SK-N-DZ (cell line): ENCODE data around the gene MCRS1.
A peak's percentile ranks its signal among the peaks of the same experiment; 100 is the strongest.
"Not testable (repeated sequence)": the region's sequence is repeated elsewhere in the genome, so short reads cannot be mapped to it uniquely, and the experiment has no call there.

Source experiments
- DNase-seq: peaks from one replicate; pipeline ENCODE4 v3.0.0-alpha.2; 2015; ENCODE audit warnings: low spot score

The MCRS1 gene

DNA sequence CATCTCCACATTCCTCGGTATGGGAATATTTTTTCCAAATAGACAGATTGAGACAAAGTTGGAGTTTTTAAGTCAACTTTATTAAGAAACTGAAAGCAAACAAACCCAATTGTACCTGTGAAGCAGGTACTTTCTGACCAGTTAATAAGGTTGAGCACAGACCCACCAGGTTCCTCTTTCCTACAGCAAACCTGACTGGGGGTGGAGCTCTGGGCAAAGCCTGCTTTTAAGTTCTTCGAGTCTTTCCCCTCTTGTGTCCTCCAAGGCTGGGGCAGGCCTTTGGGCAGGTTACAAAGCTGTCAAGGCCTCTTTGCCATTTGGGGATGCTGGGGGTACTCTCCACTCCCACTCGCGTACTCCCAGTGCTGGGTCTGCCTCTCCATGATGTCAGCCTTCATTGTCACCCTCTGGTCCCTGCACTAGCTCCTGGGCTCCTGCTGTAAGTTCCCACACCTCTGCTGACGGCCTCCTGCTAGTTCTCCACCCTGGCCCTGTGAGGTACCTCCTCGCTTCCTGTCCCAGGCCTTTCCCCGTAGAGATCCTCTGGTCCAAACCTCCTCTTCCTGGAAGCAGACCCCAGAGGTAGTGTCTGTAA, 25.9 kb downstream of the MCRS1 start:
- no peak for DNase-seq

DNA sequence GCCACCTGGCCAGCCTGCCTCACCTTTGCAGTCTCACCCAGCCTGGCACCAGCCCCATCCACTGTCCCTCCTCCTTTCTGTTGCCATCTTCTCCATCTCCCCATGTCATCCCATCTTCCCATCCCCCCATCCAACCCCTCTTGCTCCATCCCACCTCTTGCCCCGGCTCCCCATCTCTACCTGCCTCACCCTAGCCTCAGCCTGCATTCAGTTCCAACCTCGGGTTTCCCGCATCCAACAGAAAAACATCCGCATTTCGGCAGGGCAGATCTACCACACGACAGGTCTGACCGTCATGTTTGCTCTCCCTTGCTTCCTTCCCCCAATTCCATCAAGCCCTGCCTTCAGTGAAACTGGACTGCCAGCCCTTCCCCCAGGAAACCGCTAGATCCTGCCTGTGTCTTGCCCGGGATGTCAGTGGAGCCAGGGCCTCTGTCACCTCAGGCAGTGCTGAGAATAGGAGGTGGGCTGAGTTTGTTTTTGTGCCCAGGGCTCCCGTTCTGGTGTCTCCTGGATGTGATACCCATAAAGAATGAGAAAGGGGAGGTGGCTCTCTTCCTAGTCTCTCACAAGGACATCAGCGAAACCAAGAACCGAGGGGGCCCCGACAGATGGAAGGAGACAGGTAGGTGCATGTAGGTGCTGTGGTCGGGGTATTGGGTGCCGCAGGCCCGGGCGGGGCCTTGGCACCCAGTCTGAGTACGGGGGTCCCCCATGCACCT, 26.6 kb downstream of the MCRS1 start:
- no peak for DNase-seq

- no peak for DNase-seq
These were observed 27.5 kb downstream of the MCRS1 start for GRCh38 chr12:49540229-49541139.

- no peak for DNase-seq
These were observed 28.3 kb downstream of the MCRS1 start for GRCh38 chr12:49539406-49540228.

- peak; percentile 89 for DNase-seq
These were observed 29.2 kb downstream of the MCRS1 start, which contains the start of gene KCNH3 for GRCh38 chr12:49538510-49539403. TSS of gene KCNH3 (plus strand) at chr12:49539030. CDS start at chr12:49539417, 387 bp downstream.

GRCh38 chr12:49537752-49538509, 30.0 kb downstream of the MCRS1 start:
- DNase-seq: no peak

DNA sequence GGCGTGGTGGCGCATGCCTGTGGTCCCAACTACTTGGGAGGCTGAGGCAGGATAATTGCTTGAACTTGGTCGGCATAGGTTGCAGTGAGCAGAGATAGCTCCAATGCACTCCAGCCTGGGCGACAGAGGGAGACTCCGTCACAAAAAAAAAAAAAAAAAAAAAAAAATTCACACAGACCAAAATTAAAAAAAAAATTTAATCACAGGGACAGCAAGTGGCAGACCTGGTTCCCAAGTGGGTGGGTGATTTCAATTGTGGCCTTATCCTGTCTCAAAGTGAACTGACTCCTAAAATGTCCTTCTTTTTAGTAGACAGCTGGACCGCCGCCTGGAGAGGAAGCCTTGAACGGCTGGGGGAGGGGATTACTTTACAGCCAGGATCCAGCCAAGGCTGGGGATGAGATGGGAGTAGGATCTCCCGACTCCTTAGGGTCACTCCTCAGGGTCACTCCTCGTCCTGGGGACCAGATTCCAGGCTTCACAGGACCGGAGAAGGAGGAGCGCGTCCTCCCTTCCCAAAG, 30.7 kb downstream of the MCRS1 start:
- DNase-seq: peak; percentile 37

DNA sequence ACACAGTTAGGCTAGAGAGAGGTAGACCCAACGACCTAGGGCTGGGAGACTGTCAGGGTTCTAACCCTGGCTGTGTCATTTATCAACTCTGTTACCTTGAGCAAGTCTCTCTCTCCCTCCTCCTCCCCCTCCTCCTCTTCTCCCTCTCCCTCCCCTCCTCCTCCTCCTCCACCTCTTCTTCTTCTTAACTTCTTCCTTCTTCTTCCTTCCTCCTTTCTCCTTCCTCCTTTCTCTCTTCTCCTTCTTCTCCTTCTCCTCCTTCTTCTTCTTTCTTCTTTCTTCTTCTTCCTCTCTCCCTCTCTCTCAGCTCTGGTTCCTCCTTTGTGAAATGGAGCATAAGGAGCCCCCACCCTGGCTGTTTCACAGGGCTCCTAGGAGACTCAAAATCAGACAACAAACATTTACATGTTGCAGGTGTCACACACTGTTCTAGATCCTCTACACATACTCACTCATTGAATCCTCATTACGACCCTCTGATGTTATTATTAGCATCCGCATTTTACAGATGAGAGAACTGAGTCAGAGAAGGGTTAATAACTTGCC, 31.3 kb downstream of the MCRS1 start:
- DNase-seq: no peak

DNA sequence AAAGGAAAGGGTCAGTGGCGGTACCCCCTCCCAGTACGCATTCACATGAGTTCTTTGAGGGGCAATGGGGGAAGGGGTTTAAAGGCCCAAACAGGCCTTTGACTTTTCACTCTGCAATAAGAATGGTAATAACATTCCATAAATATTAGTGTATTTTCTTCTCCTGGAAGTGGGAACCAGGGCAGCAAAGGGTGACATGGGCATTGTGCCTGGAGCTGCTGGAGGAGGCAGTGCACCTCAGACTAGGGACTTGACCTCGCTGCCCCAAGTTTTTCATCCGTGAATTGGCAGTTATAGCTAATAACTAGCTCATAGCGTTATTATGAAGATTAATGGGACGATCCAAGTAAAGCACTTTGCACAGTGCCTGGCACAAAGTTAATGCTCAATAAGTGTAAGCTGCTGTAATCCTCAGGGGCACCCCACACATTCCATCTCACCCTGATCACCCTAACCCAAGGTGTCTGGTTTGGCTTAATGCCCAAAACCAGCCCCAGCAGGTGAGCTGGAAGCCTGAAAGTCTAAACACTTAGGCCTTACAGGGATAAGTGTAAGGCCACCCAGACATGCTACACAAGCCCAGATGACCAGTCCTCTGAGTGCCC, 31.9 kb downstream of the MCRS1 start:
- no peak for DNase-seq

DNA sequence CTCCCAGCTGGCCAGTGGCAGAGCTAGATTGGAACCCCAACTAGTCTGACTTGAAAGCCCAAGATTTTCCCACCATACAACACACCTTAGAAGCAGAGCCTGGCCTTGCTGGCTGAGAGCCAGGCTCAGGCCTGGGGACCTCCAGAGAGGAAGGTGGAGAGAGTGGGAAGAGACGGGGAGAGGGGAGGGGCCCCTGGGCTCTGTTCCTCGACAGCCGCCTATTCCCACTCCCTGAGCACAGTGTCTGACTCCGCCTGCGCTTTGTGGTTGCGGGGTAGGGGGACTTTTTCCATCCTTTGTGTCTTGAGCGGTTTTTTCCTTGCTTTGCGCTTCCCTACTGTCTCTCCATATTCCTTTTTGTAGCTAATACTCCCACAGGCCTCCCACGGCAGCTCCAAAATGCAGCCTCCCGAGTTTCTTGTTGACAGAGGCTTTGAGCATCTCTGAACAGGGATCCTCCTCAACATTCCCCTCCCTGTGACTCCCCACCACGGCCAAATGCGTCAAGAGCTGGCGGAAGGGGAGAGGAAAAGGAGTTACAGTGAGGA, 33.1 kb downstream of the MCRS1 start:
- DNase-seq: peak; percentile 73

- not testable (repeated sequence) for DNase-seq
These were observed 33.8 kb downstream of the MCRS1 start for GRCh38 chr12:49534122-49534521.

GRCh38 chr12:49533331-49533730, 34.6 kb downstream of the MCRS1 start:
- peak; percentile 56 for DNase-seq

- DNase-seq: no peak
These were observed 36.2 kb downstream of the MCRS1 start for GRCh38 chr12:49531745-49532144.

DNA sequence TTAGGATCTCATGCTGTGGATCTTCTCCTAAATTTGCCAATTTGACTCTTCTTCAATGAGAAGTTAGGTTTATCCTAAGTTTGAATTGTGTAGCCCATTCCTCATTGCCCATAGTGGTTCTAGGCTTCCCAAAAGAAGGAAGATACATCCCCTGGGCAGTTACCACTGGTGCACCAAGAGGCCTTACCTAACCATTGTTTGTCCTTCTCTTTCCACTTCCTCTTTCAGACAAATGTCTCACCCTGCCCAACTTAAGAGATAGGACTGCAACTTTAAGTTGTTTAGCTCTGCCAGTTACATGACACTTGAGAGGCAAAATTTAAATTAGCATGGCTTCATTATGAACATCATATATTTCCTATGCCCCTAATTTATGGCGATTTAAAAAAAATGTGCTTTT, 38.5 kb downstream of the MCRS1 start:
- no peak for DNase-seq

GRCh38 chr12:49527361-49528130, 40.4 kb downstream of the MCRS1 start:
- DNase-seq: no peak

DNA sequence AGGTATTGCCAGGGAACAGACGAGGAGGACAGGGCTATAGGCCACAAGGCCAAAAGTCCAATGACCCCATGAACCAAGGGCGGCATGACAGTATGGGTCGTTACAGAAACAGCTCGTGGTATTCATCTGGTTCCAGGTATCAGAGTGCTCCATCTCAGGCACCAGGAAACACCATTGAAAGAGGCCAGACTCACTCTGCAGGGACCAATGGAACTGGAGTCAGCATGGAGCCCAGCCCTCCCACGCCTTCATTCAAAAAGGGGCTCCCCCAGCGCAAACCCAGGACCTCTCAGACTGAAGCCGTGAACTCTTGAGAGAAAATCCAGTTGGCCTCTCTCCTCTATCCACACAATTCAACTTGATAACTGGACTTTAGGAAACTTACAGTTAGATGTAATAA, 42.0 kb downstream of the MCRS1 start:
- no peak for DNase-seq

DNA sequence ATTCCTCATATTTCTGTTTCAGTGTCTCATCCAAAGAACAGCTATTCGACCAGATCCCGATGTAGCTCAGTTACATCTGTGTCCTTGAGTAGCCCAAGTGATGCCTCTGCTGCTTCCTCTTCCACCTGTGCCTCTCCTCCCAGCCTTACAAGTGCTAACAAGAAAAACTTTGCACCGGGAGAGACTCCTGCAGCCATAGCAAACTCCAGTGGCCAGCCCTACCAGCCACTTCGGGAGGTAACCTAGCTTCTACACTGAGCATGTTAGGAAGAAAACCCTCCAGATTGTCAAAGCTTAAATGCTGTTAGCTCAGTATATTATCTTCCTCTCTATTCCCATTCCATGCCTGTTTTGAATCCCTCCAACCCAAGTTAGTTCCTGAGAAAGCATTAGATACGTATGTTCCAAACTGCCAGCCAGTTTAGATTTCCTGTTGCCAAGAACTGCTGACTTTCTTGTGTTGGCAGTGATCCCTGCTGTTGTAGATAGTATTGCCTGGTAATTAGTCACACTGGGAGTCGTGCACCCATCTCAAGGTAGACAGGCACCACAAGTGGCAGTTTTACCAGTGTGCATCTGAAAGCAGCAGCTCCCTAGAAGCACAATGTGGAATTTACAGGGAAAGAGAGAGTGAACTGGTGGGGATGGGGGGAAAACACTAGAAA, 43.1 kb downstream of the MCRS1 start:
- DNase-seq: no peak
